HepG2 (cell line): Measurements from ENCODE around the gene IQSEC1. TPM values are rescaled to one million over a fixed set of nuclear protein-coding genes. Genes with fewer than 3 reads are reported as not detected.

Experiments
- ARID4A ChIP-seq: sonication (generic); formaldehyde crosslinking; IDR thresholded peaks from 2 replicates; pipeline ENCODE4 v1.5.0; 2020; ENCODE audit warnings: mild to moderate bottlenecking, missing genetic modification reagents, borderline replicate concordance
- BCL6 ChIP-seq: IDR thresholded peaks from 2 replicates; pipeline ENCODE4 v1.6.1; 2016; ENCODE audit warnings: missing genetic modification reagents, missing compliant biosample characterization
- ELF3 ChIP-seq: IDR thresholded peaks from 2 replicates; pipeline ENCODE4 v1.6.1; 2016; ENCODE audit warnings: missing genetic modification reagents, missing compliant biosample characterization
- FOSL2 ChIP-seq: sonication (generic); formaldehyde crosslinking; IDR thresholded peaks from 2 replicates; pipeline ENCODE4 v1.4.0; 2020; ENCODE audit warnings: missing genetic modification reagents
- FOXK2 ChIP-seq: fragments of 450-650 bp; IDR thresholded peaks from 2 replicates; pipeline ENCODE4 v1.6.1; 2016
- GATAD2A ChIP-seq: IDR thresholded peaks from 2 replicates; pipeline ENCODE4 v1.6.1; 2016
- HNRNPH1 ChIP-seq: fragments of 200-400 bp; formaldehyde crosslinking; optimal IDR thresholded peaks from 2 replicates; pipeline ENCODE3; 2017; ENCODE audit warnings: mild to moderate bottlenecking, low read depth, low read length
- KLF16 ChIP-seq, 2 experiments: sonication (generic) in 1 of 2; formaldehyde crosslinking in 1 of 2; IDR thresholded peaks; 2 replicates each; pipeline versions ENCODE4 v1.6.1 to v1.8.0; 2016 to 2023; ENCODE audit warnings: missing genetic modification reagents in 2 of 2, missing compliant biosample characterization in 1 of 2
- KMT2B ChIP-seq: IDR thresholded peaks from 2 replicates; pipeline ENCODE4 v1.6.1; 2016; ENCODE audit warnings: missing genetic modification reagents, missing compliant biosample characterization
- NR2F6 ChIP-seq, 2 experiments: IDR thresholded peaks; 2 replicates each; pipeline ENCODE4 v1.6.1; 2016; ENCODE audit warnings: antibody characterized with exemption in 1 of 2, mild to moderate bottlenecking in 1 of 2
- PHF20 ChIP-seq: sonication (generic); formaldehyde crosslinking; IDR thresholded peaks from 2 replicates; pipeline ENCODE4 v1.5.0; 2020; ENCODE audit warnings: mild to moderate bottlenecking, missing genetic modification reagents
- PPARG ChIP-seq: conservative IDR thresholded peaks from 2 replicates; pipeline ENCODE4 v1.6.1; 2016; ENCODE audit warnings: missing biosample characterization, missing genetic modification reagents
- TARDBP ChIP-seq: sonication (generic); formaldehyde crosslinking; IDR thresholded peaks from 2 replicates; pipeline ENCODE4 v1.8.0; 2022; ENCODE audit warnings: mild to moderate bottlenecking, missing genetic modification reagents
- ZFP36 ChIP-seq: fragments of 150-350 bp; IDR thresholded peaks from 2 replicates; pipeline ENCODE4 v1.6.1; 2018; ENCODE audit warnings: borderline replicate concordance, low read length, low read depth; ENCODE audit not compliant: partially characterized antibody
- ZNF136 ChIP-seq: sonication (generic); formaldehyde crosslinking; IDR thresholded peaks from 2 replicates; pipeline ENCODE4 v1.8.1; 2022; ENCODE audit warnings: low read depth, mild to moderate bottlenecking, moderate library complexity, missing genetic modification reagents
- ZNF143 ChIP-seq: sonication (generic); formaldehyde crosslinking; IDR thresholded peaks from 2 replicates; pipeline ENCODE4 v1.4.0; 2020; ENCODE audit warnings: missing genetic modification reagents
- ZNF274 ChIP-seq: sonication (generic); formaldehyde crosslinking; IDR thresholded peaks from 2 replicates; pipeline ENCODE4 v1.5.1; 2020; ENCODE audit warnings: mild to moderate bottlenecking, missing genetic modification reagents
- ZNF292 ChIP-seq: sonication (generic); formaldehyde crosslinking; IDR thresholded peaks from 2 replicates; pipeline ENCODE4 v1.8.1; 2022; ENCODE audit warnings: mild to moderate bottlenecking, low read depth, missing genetic modification reagents, borderline replicate concordance
- ZNF431 ChIP-seq: sonication (generic); formaldehyde crosslinking; IDR thresholded peaks from 2 replicates; pipeline ENCODE4 v1.9.0; 2022; ENCODE audit warnings: missing genetic modification reagents, low read depth, mild to moderate bottlenecking, borderline replicate concordance
- ZNF570 ChIP-seq: sonication (generic); formaldehyde crosslinking; IDR thresholded peaks from 2 replicates; pipeline ENCODE4 v1.4.0; 2020; ENCODE audit warnings: mild to moderate bottlenecking, missing genetic modification reagents, borderline replicate concordance
- ZNF589 ChIP-seq: sonication (generic); formaldehyde crosslinking; conservative IDR thresholded peaks from 2 replicates; pipeline ENCODE4 v1.8.0; 2022; ENCODE audit warnings: mild to moderate bottlenecking, moderate library complexity, missing genetic modification reagents
- ZNF737 ChIP-seq: sonication (generic); formaldehyde crosslinking; IDR thresholded peaks from 2 replicates; pipeline ENCODE4 v1.5.0; 2020; ENCODE audit warnings: missing genetic modification reagents, mild to moderate bottlenecking, borderline replicate concordance
- ZXDC ChIP-seq: sonication (generic); formaldehyde crosslinking; IDR thresholded peaks from 2 replicates; pipeline ENCODE4 v1.5.0; 2020; ENCODE audit warnings: mild to moderate bottlenecking, missing genetic modification reagents
- polyA plus RNA-seq, 8 experiments: library from polyadenylated mRNA; depleted of rRNA in 3 of 8; stranded (reverse) in 7 of 8; unstranded in 1 of 8; fragments of >200 nt; fragmentation: Illumina TruSeq in 4 of 8; extraction: Trizol in 4 of 8; gene quantifications; 2 replicates each; pipeline versions ENCODE4 v1.2.1 to v1.2.3, GENCODE V29; 2011 to 2016; ENCODE audit warnings: low read depth in 4 of 8, missing spikeins in 1 of 8, mixed read lengths in 1 of 8; ENCODE audit not compliant: insufficient read depth in 1 of 8
- total RNA-seq, 5 experiments: library from RNA; depleted of rRNA; stranded (reverse); fragments of >200 nt; fragmentation: Illumina TruSeq; extraction: Trizol; gene quantifications; 2 replicates each; pipeline ENCODE4 v1.2.3, GENCODE V29; 2016; ENCODE audit warnings: low read depth in 1 of 5

IQSEC1 gene
- total and polyA plus RNA-seq, 2 of the 13 experiments (the other 11 are each of a cell fraction or from before 2014, with no cell fraction given), result 17.4 to 20.2 TPM

- TF ChIP-seq ZXDC (peak; percentile 57; the same call in 1 of the 2 replicates), ZFP36 (peak; percentile 15), ZNF136 (CRISPR knock-in tag) (0 out of 2 replicates have a peak, but pooled peaks have one; percentile 31), PHF20 (0 out of 2 replicates have a peak, but pooled peaks have one; percentile 29), TARDBP (CRISPR knock-in tag) (0 out of 2 replicates have a peak, but pooled peaks have one; percentile 40), ELF3 (CRISPR knock-in tag) (peak; percentile 90), GATAD2A (CRISPR knock-in tag) (peak; percentile 64), ZNF570 (CRISPR knock-in tag) (no peak), FOXK2 (peak; percentile 71; the same call in 1 of the 2 replicates), ARID4A (CRISPR knock-in tag) (peak; percentile 40; the same call in 1 of the 2 replicates), ZNF274 (CRISPR knock-in tag) (0 out of 2 replicates have a peak, but pooled peaks have one; percentile 28), KLF16 (CRISPR knock-in tag; IDR thresholded peaks at IDR 0.05) (0 out of 4 replicates have a peak, but pooled peaks of 1 of the 2 experiments have one; percentile 21), BCL6 (CRISPR knock-in tag) (peak; percentile 46; the same call in 1 of the 2 replicates), ZNF589 (CRISPR knock-in tag) (0 out of 2 replicates have a peak, but pooled peaks have one; percentile 2), ZNF292 (CRISPR knock-in tag) (0 out of 2 replicates have a peak, but pooled peaks have one; percentile 21), ZNF143 (no peak), FOSL2 (CRISPR knock-in tag) (peak; percentile 72), PPARG (CRISPR knock-in tag) (peak; percentile 60), ZNF431 (CRISPR knock-in tag) (0 out of 2 replicates have a peak, but pooled peaks have one; percentile 40), KMT2B (CRISPR knock-in tag) (no peak), HNRNPH1 (no peak), ZNF737 (CRISPR knock-in tag) (no peak), NR2F6 (IDR thresholded peaks at IDR 0.05) (peak; percentile 64), NR2F6 (CRISPR knock-in tag; IDR thresholded peaks at IDR 0.05) (peak; percentile 73)
Observed at GRCh38 chr3:12999147-13000140, 73.8 kb downstream of the IQSEC1 start (continued).
